Endothelial cell of umbilical vein (primary cell): Measurements from ENCODE around the gene WRAP73. TPM values are rescaled to one million over a fixed set of nuclear protein-coding genes. Genes with fewer than 3 reads are reported as not detected.

Experiments used
- BruUV-seq: library from RNA; stranded (reverse); fragments of 400-500 nt; replicated peaks from 2 replicates; lab custom pipeline; 2021; lab: Mats Ljungman, UMichigan
- CTCF ChIA-PET: fragments of 300-600, 350-600 bp; sonication (Branson Sonifier 250); formaldehyde crosslinking; loops from one replicate; lab custom pipeline; 2021; ENCODE audit warnings: antibody characterized with exemption, inconsistent platforms; lab: Charles Lee
- POLR2A ChIA-PET: fragments of 300-600, 350-600 bp; sonication (Branson Sonifier 250); formaldehyde crosslinking; loops from one replicate; lab custom pipeline; 2021; ENCODE audit warnings: antibody characterized with exemption, inconsistent platforms; lab: Charles Lee
- DNase-seq: peaks from one replicate; pipeline ENCODE4 v3.0.0-alpha.2; 2011; ENCODE audit warnings: low read depth, low spot score
- FAIRE-seq: peaks from 2 replicates; lab custom pipeline; 2011; peaks lifted over from hg19 to GRCh38; lab: Jason Lieb, UNC
- H2AFZ ChIP-seq: 2 replicates; pipeline ENCODE4 v1.6.0; 2012; ENCODE audit warnings: low read depth, low read length, control low read depth, inconsistent platforms
- H3K27ac ChIP-seq: 2 replicates; pipeline ENCODE4 v1.5.1; 2011; ENCODE audit warnings: low read depth, mild to moderate bottlenecking, control low read depth, low read length, moderate library complexity; ENCODE audit not compliant: insufficient read depth
- H3K27me3 ChIP-seq, 2 experiments: 2 replicates each; pipeline versions ENCODE4 v1.6.0 to v1.6.1; 2011; ENCODE audit warnings: low read length in 2 of 2, mixed read lengths in 1 of 2; ENCODE audit not compliant: control insufficient read depth in 2 of 2, insufficient read depth in 2 of 2
- H3K36me3 ChIP-seq, 2 experiments: 2 replicates in 1 of 2; 3 replicates in 1 of 2; pipeline ENCODE4 v1.5.1; 2011; ENCODE audit warnings: low read length in 2 of 2, mild to moderate bottlenecking in 1 of 2, moderate library complexity in 1 of 2; ENCODE audit not compliant: control insufficient read depth in 2 of 2, insufficient read depth in 2 of 2; ENCODE audit errors: extremely low read depth in 1 of 2
- H3K4me1 ChIP-seq: 3 replicates; pipeline ENCODE4 v1.5.1; 2011; ENCODE audit warnings: mild to moderate bottlenecking, low read length; ENCODE audit not compliant: control insufficient read depth, insufficient read depth; ENCODE audit errors: extremely low read depth
- H3K4me2 ChIP-seq: 2 replicates; pipeline ENCODE4 v1.6.1; 2011; ENCODE audit warnings: low read length, control low read depth, mixed read lengths; ENCODE audit not compliant: insufficient read depth
- H3K4me3 ChIP-seq, 3 experiments: fragments of 200-600 bp in 1 of 3; sonication (generic), shearing (Covaris generic) in 1 of 3; replicated peaks in 1 of 3; 2 replicates each; pipeline ENCODE4 v1.5.1; 2011 to 2016; ENCODE audit warnings: control low read depth in 3 of 3, low read length in 3 of 3, mild to moderate bottlenecking in 2 of 3, inconsistent platforms in 1 of 3, low read depth in 1 of 3, moderate library complexity in 1 of 3; ENCODE audit not compliant: insufficient read depth in 1 of 3
- H3K79me2 ChIP-seq: 2 replicates; pipeline ENCODE4 v1.6.0; 2012; ENCODE audit warnings: low read length, inconsistent platforms; ENCODE audit not compliant: control insufficient read depth, insufficient read depth
- H3K9ac ChIP-seq: replicated peaks from 2 replicates; pipeline ENCODE3; 2011; ENCODE audit warnings: low read length, control low read depth; ENCODE audit not compliant: insufficient read depth; ENCODE audit errors: extremely low read depth
- H3K9me1 ChIP-seq: replicated peaks from 3 replicates; pipeline ENCODE4 v1.6.0; 2011; ENCODE audit warnings: mild to moderate bottlenecking, low read length; ENCODE audit not compliant: control insufficient read depth, insufficient read depth; ENCODE audit errors: extremely low read depth
- H3K9me3 ChIP-seq: replicated peaks from 2 replicates; pipeline ENCODE4 v1.5.1; 2012; ENCODE audit warnings: low read length, inconsistent platforms; ENCODE audit not compliant: control insufficient read depth, insufficient read depth
- H4K20me1 ChIP-seq: replicated peaks from 2 replicates; pipeline ENCODE3; 2011; ENCODE audit warnings: mild to moderate bottlenecking, low read length; ENCODE audit not compliant: control insufficient read depth, insufficient read depth; ENCODE audit errors: extremely low read depth
- EZH2 ChIP-seq: IDR thresholded peaks from 2 replicates; pipeline ENCODE4 v1.6.1; 2012; ENCODE audit warnings: borderline replicate concordance, low read depth, mild to moderate bottlenecking, moderate library complexity, low read length, inconsistent platforms; ENCODE audit not compliant: severe bottlenecking
- GATA2 ChIP-seq: IDR thresholded peaks from 2 replicates; pipeline ENCODE4 v1.7.0; 2011; ENCODE audit warnings: low read depth, mild to moderate bottlenecking, moderate library complexity, mixed read lengths, low read length; ENCODE audit not compliant: insufficient read length, insufficient read depth
- JUN ChIP-seq: IDR thresholded peaks from 2 replicates; pipeline ENCODE4 v1.6.1; 2011; ENCODE audit warnings: borderline replicate concordance, low read depth; ENCODE audit not compliant: insufficient read length, insufficient read depth
- MYC ChIP-seq: IDR thresholded peaks from one replicate; pipeline ENCODE4 v1.6.1; 2011; ENCODE audit warnings: mild to moderate bottlenecking, low read depth, low read length
- POLR2A ChIP-seq: IDR thresholded peaks from 2 replicates; pipeline ENCODE4 v1.6.1; 2012; ENCODE audit warnings: low read depth, mild to moderate bottlenecking, control low read depth, low read length
- POLR2AphosphoS5 ChIP-seq: IDR thresholded peaks from 2 replicates; pipeline ENCODE4 v1.6.1; 2012; ENCODE audit warnings: low read depth, mild to moderate bottlenecking, control low read depth, low read length, moderate library complexity; ENCODE audit not compliant: insufficient read depth
- dilution Hi-C: fragments of 300-500 bp; cut with MboI; formaldehyde crosslinking; loops from one replicate; pipeline ENCODE4 v1.15.0; 2019; ENCODE audit warnings: low sequenced_read_pairs; ENCODE audit not compliant: extremely low pct_ligation_motif_present
- intact Hi-C: fragments of 100-400 bp; cut with micrococcal nuclease; formaldehyde crosslinking; loops from one replicate; pipeline ENCODE4 v1.10.0; 2022
- polyA plus RNA-seq, 4 experiments: library from polyadenylated mRNA; depleted of rRNA in 3 of 4; stranded (reverse) in 3 of 4; unstranded in 1 of 4; fragments of >200 nt; gene quantifications; 2 replicates each; pipeline versions ENCODE4 v1.2.1 to v1.2.3, GENCODE V29; 2011 to 2012; ENCODE audit warnings: missing spikeins in 1 of 4
- total RNA-seq: library from RNA; stranded (reverse); gene quantifications from 2 replicates; pipeline ENCODE4 v1.2.3, GENCODE V29; 2021
- TF ChIP-seq, protein P1 (sequence below): IDR thresholded peaks from 2 replicates; pipeline ENCODE4 v1.6.1; 2011; ENCODE audit not compliant: insufficient read depth, insufficient read length

The WRAP73 gene
- total and polyA plus RNA-seq, 2 donors (not counting 3 experiments of a cell fraction or from before 2014, with no cell fraction given), result 23.0 to 50.7 TPM

DNA sequence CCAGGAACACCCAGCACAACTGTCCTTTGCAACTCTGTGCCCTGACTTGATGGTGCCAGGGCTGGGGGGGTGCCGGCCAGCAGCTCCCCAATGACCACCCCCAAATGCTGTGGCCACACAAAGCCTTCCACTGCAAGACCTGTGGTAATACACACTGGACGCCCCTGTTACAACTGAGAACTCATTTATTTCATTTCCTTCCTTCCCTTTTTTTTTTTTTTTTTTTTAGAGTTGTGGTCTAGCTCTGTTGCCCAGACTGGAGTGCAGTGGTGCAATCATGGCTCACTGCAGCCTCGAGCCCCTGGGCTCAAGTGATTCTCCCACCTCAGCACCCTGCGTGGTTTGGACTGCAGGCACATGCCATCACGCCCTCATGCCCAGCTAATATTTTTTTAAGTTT lies 27.6 kb upstream of the WRAP73 start:
- Histone ChIP-seq H3K4me3 (no peak overlapping the region), H3K27me3 (no peaks in the 10 kb centered on the region), H2AFZ (no peak overlapping the region), H3K36me3 (no peaks in the 10 kb centered on the region), H3K9me1 (no peaks in the 10 kb centered on the region), H3K9me3 (no peaks in the 10 kb centered on the region), H3K79me2 (no peaks in the 10 kb centered on the region), H3K4me1 (no peaks in the 10 kb centered on the region), H4K20me1 (no peaks in the 10 kb centered on the region), H3K9ac (no peak overlapping the region), H3K4me2 (no peak overlapping the region), H3K27ac (no peak overlapping the region)
- TF ChIP-seq GATA2 (no peak), POLR2AphosphoS5 (no peak), EZH2 (no peak), JUN (no peak), POLR2A (no peak), MYC (no peak)
- TF ChIP-seq, protein P1, sequence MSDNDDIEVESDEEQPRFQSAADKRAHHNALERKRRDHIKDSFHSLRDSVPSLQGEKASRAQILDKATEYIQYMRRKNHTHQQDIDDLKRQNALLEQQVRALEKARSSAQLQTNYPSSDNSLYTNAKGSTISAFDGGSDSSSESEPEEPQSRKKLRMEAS, result no peak
- intact Hi-C loops (no loop called here), dilution Hi-C loops (no loop called here)
- FAIRE-seq (no peak), DNase-seq (no peak)
- ChIA-PET POLR2A (no interaction called here), CTCF (no interaction called here)
- BruUV-seq, result no TSS peak
